Measurements from ENCODE around the gene AP3B2.
A peak's percentile ranks its signal among the peaks of the same experiment; 100 is the strongest.

The AP3B2 gene

DNA sequence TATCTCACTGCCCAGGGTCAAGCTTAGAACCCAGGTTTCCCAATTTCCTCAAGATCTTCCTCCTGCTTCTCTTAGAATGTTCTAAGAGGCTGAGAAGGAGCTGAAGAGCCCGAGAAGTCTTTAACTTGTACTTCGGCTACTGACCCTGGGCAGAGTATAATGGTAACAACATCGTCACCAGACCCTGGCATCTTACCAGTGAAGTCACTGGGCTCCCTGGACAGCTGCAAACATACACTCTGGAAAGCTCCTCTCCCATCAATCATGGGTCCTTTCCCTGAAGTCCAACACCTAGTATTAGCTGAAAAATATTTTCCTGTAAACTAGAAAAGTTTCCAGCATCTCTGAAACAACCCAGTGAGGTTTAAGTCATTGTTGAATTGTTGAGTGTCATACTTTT is 85.2 kb downstream of the AP3B2 start:
- no peak for DNase-seq (ENCODE audit: low read depth, low spot score)
- ChIA-PET POLR2A (interaction anchor here (1.0 kb wide), 1 partner anchor 84 kb away, joined by 3 read pairs; the partner anchor contains the start of gene RPS17), CTCF (interaction anchor here (1.7 to 2.0 kb wide), 2 partner anchors 11 to 377 kb away, joined by 3 to 5 read pairs; no protein-coding TSS in a partner anchor)
- TF ChIP-seq CTCF (IDR thresholded peaks at IDR 0.05; ENCODE audit: insufficient read depth, low read length, missing control alignments), result no peak
- no peak overlapping the region for H3K4me3 ChIP-seq (ENCODE audit: low read depth, low read length)

GRCh38 chr15:82624008-82624407 is 85.7 kb downstream of the AP3B2 start:
- peak; percentile 21 for DNase-seq (ENCODE audit: low read depth, low spot score)
- ChIA-PET CTCF (interaction anchor here (1.7 to 2.0 kb wide), 2 partner anchors 12 to 377 kb away, joined by 3 to 5 read pairs; no protein-coding TSS in a partner anchor), POLR2A (interaction anchor here (1.0 kb wide), 1 partner anchor 84 kb away, joined by 3 read pairs; the partner anchor contains the start of gene RPS17)
- no peak overlapping the region for H3K4me3 ChIP-seq (ENCODE audit: low read depth, low read length)
- TF ChIP-seq CTCF (IDR thresholded peaks at IDR 0.05; ENCODE audit: insufficient read depth, low read length, missing control alignments), result no peak

- no peak for DNase-seq (ENCODE audit: low read depth, low spot score)
- CTCF ChIA-PET, result no interaction called here
- no peak for TF ChIP-seq CTCF (IDR thresholded peaks at IDR 0.05; ENCODE audit: insufficient read depth, low read length, missing control alignments)
- no peak overlapping the region for H3K4me3 ChIP-seq (ENCODE audit: low read depth, low read length)
- POLR2A ChIA-PET, result no interaction called here
Observed at GRCh38 chr15:82621970-82622369, 87.7 kb downstream of the AP3B2 start.

- DNase-seq (ENCODE audit: low read depth, low spot score), result no peak
- no peak overlapping the region for H3K4me3 ChIP-seq (ENCODE audit: low read depth, low read length)
- no peak for TF ChIP-seq CTCF (IDR thresholded peaks at IDR 0.05; ENCODE audit: insufficient read depth, low read length, missing control alignments)
- CTCF ChIA-PET, result interaction anchor here (1.2 kb wide), 1 partner anchor 16 kb away, joined by 5 read pairs; no protein-coding TSS in a partner anchor
- POLR2A ChIA-PET, result no interaction called here
Observed at GRCh38 chr15:82613747-82614146, 95.9 kb downstream of the AP3B2 start.

DNA sequence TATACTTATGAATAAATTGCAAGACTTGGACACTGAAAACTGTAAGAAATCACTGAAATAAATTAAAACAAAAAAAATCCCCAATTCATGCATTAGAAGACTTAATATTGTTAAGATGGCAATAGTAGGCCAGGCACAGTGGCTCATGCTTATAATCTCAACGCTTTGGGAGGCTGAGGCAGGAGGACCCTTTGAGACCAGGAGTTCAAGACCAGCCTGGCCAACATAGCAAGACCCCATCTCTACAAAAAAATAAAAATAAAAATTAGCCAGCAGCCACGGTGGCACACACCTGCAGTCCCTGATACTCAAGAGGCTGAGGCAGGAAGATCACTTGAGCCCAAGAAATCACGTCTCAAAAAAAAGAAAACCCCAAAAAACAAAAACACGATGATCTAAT is 98.3 kb downstream of the AP3B2 start:
- TF ChIP-seq CTCF (IDR thresholded peaks at IDR 0.05; ENCODE audit: insufficient read depth, low read length, missing control alignments), result no peak
- ChIA-PET POLR2A (no interaction called here), CTCF (no interaction called here)

More for the DNA sequence above, 98.3 kb downstream of the AP3B2 start:
- no peak for DNase-seq (ENCODE audit: low read depth, low spot score)
- no peak overlapping the region for H3K4me3 ChIP-seq (ENCODE audit: low read depth, low read length)

Measured in AG04449 (cell line).